ENCODE data around the gene ITPKA.
"Not testable (repeated sequence)": the region's sequence is repeated elsewhere in the genome, so short reads cannot be mapped to it uniquely, and the experiment has no call there.

The ITPKA gene

DNA sequence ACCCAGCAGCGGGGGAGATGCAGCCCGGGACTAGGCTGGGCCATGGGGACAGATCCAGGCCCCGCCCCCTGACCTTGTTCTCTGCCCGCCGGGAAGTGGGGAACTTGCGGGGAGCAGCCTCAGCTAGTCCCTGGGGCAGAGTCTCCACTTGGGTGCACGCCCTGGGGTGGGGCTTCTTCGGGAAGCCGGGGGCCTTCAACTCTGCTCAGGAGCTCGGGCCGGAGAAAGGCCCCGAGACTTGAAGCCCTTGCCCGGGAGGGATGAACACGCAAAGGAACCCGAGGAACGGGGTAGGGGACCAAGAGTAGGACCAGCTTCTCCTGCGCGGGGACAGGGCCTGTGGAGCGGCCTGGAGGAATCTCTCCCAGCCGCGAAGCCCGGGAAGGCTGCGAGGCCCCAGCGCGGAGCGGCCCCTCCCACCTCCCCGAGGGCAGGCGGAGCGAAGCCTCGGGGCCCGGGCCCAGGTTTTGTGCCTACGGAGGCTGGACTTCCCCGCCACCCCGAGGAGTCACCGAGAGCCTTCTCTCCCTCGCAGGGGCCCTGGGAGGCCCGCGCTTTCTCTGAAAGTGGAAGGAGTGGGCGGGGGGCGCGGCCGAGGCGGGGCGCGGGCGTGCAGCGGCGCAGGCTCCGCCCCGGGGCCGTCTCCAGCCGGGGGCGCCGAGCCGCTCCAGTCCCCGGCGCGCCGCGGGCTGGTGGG is at the start of gene ITPKA:
ITPKA (plus strand) TSS at position 670 of the 697 bp plus-strand sequence. CDS start 54 bp downstream, outside the sequence.
- TF ChIP-seq CTCF (IDR thresholded peaks at IDR 0.05) (no peak), ZFX (IDR thresholded peaks at IDR 0.05; ENCODE audit: borderline replicate concordance) (no peak)
- peak within 1 kb of the TSS; percentile 51 for H3K27ac ChIP-seq

- no peak overlapping the region for H3K27ac ChIP-seq
- TF ChIP-seq CTCF (IDR thresholded peaks at IDR 0.05): no peak
- no peak for TF ChIP-seq ZFX (IDR thresholded peaks at IDR 0.05; ENCODE audit: borderline replicate concordance)
These were observed 48.3 kb upstream of the ITPKA start for GRCh38 chr15:41445399-41445798.

DNA sequence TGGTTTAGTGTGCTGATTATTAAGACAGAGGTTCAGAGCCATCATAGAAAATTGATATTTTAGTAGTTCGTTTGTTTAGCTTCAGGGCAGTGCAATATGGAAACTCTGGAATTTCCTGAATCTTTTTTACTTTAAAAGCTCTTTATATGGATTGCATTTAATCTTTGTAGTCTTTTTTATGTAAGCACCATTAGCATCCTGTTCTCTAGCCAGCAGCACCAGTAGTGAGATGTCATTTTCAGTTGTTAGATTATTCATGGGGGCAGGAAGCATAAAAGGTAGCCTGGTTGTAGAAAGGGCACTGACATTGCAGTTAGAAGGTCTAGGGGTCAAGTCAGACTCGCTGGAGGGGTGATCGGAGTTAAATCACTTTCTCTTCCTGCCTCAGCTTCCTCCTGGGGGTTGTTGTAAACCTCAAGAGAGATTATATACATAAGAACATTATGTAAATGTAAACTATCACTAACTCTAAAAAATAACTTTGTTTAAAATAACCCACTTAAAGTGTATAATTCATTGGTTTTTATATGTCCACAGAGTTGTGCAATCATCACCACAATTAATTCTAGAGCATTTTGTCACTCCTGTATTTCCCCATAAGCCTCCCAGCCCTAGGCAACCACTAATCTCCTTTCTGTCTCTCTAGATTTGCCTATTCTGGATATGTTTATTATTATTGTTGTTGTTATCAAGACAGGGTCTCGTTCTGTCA is 31.4 kb upstream of the ITPKA start:
- no peak overlapping the region for H3K27ac ChIP-seq
- TF ChIP-seq CTCF (IDR thresholded peaks at IDR 0.05) (no peak), ZFX (IDR thresholded peaks at IDR 0.05; ENCODE audit: borderline replicate concordance) (no peak)

GRCh38 chr15:41464889-41465580 is 28.6 kb upstream of the ITPKA start:
- peak overlapping the region; percentile 28; the same call in 1 of the 2 replicates for H3K27ac ChIP-seq
- no peak for TF ChIP-seq CTCF (IDR thresholded peaks at IDR 0.05)
- TF ChIP-seq ZFX (IDR thresholded peaks at IDR 0.05; ENCODE audit: borderline replicate concordance): no peak

GRCh38 chr15:41465822-41466421 is 27.8 kb upstream of the ITPKA start:
- TF ChIP-seq ZFX (IDR thresholded peaks at IDR 0.05; ENCODE audit: borderline replicate concordance): no peak
- peak; percentile 97 for TF ChIP-seq CTCF (IDR thresholded peaks at IDR 0.05)
- peak overlapping the region; percentile 28; the same call in 1 of the 2 replicates for H3K27ac ChIP-seq

DNA sequence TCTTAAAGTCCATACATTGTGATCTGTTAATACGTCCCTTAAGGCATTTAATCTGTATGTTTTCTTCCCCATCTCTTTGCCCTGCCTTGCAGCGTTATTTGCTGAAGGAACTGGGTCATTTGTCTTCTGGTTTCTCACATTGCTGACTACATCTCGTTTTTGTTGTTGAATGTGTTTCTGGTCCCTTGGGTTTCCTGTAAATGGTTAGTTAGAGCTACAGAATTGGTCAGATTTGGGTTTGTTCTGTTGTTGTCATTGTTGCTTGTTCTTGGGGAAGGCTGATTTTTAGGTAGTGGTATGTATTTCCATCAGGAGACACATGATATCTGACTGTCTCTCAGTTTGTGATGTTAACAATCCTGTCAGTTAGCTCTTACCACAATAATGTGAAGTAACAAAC is 27.0 kb upstream of the ITPKA start:
- no peak for TF ChIP-seq CTCF (IDR thresholded peaks at IDR 0.05)
- no peak for TF ChIP-seq ZFX (IDR thresholded peaks at IDR 0.05; ENCODE audit: borderline replicate concordance)
- H3K27ac ChIP-seq: no peak overlapping the region

- not testable (repeated sequence) for H3K27ac ChIP-seq
These were observed 24.0 kb upstream of the ITPKA start for GRCh38 chr15:41469644-41470043.

Data from 22Rv1 (cell line).